Neural progenitor cell (in vitro differentiated cells): ENCODE results near the gene PRPF38A.

ENCODE experiments used
- EZH2 ChIP-seq: fragments of 200-600 bp; sonication (generic); IDR thresholded peaks from 2 replicates; pipeline ENCODE4 v1.6.1; 2017; ENCODE audit warnings: antibody characterized with exemption, mild to moderate bottlenecking, moderate library complexity
- EZH2phosphoT487 ChIP-seq: fragments of 200-600 bp; sonication (generic); IDR thresholded peaks from 2 replicates; pipeline ENCODE4 v1.6.1; 2017; ENCODE audit warnings: antibody characterized with exemption
- TF ChIP-seq, protein P1 (sequence below): fragments of 200-600 bp; sonication (generic); IDR thresholded peaks from 2 replicates; pipeline ENCODE4 v1.5.1; 2017; ENCODE audit warnings: antibody characterized with exemption, mild to moderate bottlenecking

- TF ChIP-seq, protein P1, sequence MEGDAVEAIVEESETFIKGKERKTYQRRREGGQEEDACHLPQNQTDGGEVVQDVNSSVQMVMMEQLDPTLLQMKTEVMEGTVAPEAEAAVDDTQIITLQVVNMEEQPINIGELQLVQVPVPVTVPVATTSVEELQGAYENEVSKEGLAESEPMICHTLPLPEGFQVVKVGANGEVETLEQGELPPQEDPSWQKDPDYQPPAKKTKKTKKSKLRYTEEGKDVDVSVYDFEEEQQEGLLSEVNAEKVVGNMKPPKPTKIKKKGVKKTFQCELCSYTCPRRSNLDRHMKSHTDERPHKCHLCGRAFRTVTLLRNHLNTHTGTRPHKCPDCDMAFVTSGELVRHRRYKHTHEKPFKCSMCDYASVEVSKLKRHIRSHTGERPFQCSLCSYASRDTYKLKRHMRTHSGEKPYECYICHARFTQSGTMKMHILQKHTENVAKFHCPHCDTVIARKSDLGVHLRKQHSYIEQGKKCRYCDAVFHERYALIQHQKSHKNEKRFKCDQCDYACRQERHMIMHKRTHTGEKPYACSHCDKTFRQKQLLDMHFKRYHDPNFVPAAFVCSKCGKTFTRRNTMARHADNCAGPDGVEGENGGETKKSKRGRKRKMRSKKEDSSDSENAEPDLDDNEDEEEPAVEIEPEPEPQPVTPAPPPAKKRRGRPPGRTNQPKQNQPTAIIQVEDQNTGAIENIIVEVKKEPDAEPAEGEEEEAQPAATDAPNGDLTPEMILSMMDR: no peak
- TF ChIP-seq EZH2 (no peak), EZH2phosphoT487 (no peak)
These were observed 18.7 kb downstream of the PRPF38A start for GRCh38 chr1:52423055-52423454.
